ENCODE measurements around the gene EME2.

EME2 gene

DNA sequence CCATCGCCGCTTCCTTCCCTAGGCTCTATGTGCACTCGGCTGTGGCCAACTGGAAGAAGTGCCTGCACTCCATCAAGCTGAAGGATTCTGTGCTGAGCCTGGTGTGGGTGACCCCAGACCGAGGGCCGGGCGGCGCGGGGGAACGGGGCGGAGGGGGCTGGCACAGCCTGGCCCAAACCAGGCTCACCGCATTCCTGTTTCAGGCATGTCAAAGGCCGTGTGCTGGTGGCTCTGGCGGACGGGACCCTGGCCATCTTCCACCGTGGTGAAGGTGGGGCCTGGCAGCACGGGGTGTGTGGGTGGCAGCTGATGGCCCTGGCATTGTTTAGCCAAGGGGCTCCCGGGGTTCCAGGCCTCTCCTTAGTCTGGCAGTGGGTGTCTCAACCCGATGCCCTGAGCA, 5.9 kb upstream of the EME2 start:
- DNase-seq (ENCODE audit: low spot score) = no peak

- DNase-seq (ENCODE audit: low spot score) = no peak
These were observed 5.3 kb upstream of the EME2 start for GRCh38 chr16:1767116-1767994.

- DNase-seq (ENCODE audit: low spot score) = no peak
These were observed 4.4 kb upstream of the EME2 start for GRCh38 chr16:1768061-1768766.

DNA sequence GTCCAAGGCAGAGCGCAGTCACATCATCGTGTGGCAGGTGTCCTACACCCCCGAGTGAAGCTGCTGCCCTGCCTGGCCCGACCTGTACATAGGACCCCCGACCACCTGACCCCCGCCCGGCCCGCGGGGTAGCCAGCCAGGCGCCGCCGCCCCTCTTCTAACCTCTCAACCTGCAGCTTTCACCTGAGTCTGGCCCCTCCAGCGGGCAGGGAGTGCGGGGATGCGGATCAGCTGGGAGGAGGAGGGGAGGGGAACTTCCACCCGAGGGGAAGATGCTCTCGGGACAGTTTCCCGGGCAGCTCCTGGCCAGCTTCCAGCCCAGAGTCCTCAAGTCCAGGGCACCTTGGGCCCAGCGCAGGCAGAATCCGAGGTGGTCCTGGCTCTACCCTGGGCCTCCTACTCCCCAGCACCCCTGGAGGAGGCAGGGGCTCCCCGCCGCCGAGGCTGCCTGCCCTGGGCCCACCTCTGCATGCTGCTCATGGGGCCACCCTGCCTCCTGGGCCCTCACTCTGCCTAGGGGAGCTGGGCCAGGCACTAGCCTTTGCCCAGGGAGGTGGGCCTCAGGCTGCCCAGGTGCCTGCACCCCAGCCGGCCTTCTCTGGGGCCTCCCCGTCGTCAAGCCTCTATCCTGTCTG, 3.7 kb upstream of the EME2 start:
- no peak for DNase-seq (ENCODE audit: low spot score)

DNA sequence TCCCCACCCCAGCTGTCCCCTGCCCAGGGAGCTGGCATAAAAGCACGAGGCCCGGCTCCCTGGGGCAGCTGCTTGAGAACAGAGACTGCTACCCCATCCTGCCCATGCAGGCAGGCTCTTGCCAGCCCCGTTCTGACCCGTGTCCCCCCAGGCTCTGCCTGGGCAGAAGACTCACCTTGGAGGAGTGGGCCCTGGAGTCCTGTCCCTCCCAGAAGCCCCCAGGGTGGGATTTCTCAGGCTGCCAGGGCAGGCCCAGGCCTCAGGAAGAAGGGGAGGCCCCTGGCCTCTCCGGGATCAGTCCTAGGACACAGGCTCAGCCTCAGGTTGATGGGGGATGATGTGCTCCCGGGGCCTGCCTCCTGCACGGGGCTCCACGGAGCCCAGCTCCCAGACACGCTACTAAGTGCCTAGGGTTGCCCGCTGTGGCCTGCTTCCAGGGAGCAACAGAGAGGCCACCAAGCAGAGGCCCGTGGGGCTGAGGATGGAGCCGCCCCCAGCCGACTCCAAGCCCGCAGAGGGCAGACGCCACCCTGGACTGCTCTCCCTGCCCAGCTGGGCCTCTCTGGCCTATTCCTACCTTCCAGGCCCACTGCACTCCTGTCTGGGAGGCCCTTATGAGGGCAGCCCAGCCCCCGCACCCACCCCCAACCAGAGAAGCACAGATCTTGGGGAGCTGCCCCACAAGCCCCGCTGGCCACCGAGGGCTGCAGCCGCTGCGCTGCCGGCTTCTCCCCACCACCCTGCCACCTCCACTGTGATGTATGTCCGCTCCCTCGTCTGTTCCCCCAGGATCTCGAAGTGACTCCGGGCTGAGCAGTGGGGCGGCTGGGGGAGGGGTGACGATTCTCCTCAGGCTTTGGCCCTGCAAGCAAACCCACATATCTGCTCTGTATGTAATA, 3.0 kb upstream of the EME2 start:
- DNase-seq (ENCODE audit: low spot score) = no peak

DNA sequence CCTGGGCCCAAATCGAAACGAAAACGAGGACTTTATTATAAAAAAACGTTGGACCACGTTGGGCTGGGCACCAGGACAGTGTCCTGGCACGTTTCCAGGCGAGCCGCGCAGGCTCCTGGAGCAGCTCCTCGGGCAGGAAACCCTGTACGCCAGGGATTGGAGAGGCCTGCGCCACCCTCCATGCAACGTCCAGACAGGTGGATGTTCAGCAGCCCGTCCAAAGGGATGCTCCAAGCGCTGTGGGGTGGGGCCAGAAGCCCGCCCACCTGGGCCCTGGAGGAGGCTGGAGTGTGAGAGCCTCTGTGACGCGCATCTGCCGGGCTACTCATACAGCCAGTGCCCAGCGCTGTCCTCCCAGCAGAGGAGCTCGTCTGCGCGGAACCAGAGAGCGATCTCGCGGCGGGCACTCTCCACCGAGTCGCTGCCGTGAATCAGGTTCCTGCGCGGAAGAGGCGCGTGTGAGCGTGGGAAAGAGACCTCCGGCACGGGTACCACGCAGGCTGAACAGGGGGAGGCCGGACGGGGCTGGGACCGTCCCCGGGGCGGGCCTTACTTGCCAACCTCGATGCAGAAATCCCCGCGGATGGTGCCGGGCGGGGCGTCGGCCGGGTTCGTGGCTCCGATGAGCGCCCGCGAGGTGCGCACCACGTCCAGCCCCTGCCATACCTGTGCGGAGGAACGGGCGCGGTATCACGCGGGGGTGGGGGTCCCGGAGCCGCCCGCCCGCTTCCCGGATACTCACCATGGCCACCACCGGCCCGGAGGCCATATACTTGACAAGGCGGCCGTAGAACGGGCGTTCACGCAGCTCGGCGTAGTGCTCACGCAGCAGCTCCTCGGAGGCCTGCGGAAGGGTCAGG, 2.1 kb upstream of the EME2 start:
- DNase-seq (ENCODE audit: low spot score) = peak; percentile 43

DNA sequence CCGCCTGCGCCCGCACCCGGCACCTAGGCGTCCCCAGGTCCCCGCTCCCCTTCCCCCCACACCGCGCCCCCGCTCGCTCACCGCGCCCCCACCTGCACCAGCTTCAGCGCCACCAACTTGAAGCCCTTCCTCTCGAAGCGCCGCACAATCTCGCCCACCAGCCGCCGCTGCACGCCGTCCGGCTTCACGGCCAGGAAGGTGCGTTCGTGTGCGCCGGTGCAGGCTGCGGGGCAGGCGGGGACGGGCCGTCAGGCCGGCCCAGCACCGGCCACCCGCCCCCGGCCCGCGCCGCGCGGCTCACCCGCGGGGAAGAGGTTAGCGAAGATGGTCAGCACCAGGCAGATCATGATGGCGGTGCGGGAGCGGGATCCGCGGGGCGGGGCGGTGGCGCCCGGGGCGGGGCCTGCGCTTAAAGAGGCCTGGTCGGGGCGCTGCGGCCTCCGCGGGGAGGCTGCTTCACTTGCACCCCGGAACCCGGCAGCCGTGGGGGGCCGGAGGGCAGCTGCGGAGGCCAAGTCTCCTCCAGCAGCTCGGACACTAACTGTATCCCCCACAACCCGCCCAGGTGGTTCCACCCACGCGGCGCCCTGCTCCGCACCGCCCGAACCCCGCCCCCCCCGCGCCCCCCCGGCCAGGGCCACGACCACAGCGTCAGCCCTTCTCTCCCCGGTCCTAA, 1.3 kb upstream of the EME2 start, which contains the start of gene NME3:
Gene NME3 (minus strand): TSS at position 356 of the 676 bp plus-strand sequence. CDS start 9 bp downstream, at position 347.
- DNase-seq (ENCODE audit: low spot score) = peak; percentile 75

- no peak for DNase-seq (ENCODE audit: low spot score)
These were observed 697 bp upstream of the EME2 start for GRCh38 chr16:1771864-1772361.

DNA sequence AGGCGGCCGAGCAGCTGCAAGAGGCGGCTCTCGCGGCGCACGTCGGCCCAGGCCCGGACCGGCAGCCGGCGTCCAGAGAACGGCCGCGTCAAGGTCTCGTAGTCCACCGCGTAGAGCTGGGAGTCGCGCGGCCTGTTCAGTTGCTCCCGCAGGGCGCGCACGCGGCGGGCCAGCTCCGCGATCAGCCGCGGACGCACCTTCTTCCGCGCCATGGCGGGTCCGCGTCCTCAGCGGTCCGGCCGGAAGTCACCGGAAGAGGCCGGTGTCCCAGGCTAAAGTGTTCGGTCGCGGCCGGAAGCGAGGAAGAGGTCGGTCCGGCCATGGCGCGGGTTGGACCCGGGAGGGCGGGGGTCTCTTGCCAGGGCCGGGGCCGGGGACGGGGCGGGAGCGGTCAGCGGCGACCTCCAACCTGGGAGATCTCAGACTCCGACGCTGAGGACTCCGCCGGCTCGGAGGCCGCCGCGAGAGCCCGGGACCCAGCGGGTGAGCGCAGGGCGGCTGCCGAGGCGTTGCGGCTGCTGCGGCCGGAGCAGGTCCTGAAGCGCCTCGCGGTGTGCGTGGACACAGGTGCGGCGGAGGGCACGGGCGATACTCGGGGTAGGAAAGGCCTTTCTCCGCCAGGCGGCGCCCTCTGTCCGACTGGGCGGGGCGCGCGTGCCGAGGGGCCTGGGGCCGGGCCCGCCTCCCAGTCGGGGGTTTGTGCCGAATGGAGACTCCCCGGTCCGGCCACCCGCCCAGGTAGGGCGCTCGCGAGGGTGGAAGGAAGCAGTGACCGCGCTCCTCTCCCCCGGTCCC, 495 bp downstream of the EME2 start, which contains the start of gene MRPS34:
Gene MRPS34 (minus strand): TSS at position 227 of the 795 bp plus-strand sequence. CDS start 15 bp downstream, at position 212.
- peak; percentile 80 for DNase-seq (ENCODE audit: low spot score)

GRCh38 chr16:1773703-1774447, 1.3 kb downstream of the EME2 start:
- peak; percentile 59 for DNase-seq (ENCODE audit: low spot score)

- DNase-seq (ENCODE audit: low spot score) = no peak
These were observed 1.8 kb downstream of the EME2 start for GRCh38 chr16:1774448-1774780.

DNA sequence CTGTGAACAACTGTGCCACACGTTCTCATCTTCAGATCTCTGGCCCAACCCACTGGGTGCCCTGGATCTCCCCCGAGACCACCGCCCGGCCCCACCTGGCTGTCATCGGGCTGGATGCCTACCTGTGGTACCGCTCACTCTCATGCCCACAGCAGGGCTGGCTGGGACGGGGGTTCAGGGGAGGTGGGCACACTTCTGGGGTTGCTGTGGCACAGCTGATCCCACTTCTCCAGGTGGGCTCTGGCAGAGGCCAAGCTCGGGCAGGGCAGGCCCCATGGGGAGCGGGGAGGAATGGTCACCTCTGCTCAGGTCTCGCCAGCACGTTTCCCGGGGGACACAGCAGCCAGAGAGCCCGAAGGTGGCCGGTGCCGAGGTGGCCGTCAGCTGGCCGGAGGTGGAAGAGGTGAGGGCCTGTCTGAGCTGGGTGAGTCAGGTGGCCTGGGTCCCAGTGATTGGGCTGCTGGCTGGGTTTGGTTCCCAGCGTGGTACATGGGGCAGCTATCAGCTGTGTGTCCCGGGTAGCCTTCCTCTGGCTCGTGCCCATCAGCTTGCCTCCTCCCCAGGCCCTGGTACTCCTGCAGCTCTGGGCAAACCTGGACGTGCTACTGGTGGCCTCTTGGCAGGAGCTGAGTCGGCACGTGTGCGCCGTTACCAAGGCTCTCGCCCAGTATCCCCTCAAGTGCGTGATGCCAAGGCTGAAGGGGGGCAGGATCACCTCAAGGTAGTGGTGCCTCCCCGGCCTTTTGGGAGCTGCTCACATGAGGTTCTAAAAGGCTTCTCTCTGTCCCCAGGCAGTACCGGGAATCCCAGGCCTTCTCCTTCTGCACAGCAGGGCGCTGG, 2.6 kb downstream of the EME2 start:
- DNase-seq (ENCODE audit: low spot score) = no peak

DNA sequence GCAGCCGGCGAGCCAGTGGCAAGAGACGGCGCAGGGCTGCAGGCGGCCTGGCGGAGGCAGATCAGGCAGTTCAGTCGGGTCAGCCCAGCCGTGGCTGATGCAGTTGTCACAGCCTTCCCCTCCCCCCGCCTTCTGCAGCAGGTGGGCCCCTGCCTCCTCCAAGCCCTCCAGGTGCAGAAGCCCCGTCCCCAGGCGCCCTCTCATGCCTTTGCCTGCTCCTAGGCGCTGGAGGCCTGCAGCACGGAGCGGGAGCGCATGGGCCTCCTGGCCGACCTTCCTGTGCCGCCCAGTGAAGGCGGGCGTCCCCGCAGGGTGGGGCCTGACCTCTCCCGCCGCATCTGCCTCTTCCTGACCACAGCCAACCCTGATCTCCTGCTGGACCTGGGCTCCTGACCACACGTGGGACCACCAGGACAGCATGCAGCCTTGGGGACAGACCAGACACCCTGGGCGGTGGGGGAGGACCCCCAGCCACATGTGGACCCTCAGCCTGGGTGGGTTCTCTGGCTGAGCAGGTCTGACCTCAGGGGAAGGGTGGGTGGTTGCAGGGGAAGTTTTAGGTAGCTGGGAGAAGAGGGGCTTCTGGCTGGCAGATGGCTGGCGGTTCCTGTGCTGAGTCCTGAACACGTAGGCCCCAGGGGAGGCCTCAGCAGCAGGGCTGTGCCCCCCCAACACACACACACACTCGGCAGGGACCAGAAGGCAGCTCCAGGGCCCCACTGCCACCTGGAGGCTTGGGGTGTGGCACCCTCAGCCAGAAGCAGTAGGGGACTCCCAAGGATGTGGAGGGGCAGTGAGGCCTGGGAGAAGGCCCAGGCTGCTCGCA, 3.4 kb downstream of the EME2 start:
- DNase-seq (ENCODE audit: low spot score) = no peak

DNA sequence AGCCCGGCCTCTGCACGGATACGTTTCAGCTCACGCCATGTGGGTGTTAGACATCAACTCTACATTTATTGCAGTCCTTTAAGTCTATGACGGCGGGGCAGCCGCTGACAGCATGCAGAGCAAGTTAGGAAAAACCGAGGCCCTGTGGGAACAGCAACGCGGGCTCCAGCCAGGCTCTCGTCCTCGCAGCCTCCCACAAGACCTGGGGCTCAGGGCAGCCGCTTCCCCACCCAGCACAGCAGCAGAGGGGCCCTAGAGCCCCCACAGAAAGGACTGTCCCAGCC, 4.0 kb downstream of the EME2 start:
- DNase-seq (ENCODE audit: low spot score) = no peak

GRCh38 chr16:1776991-1777374, 4.4 kb downstream of the EME2 start:
- DNase-seq (ENCODE audit: low spot score) = no peak

GRCh38 chr16:1777375-1778199, 5.0 kb downstream of the EME2 start:
- no peak for DNase-seq (ENCODE audit: low spot score)

Data from germinal center (tissue), 1 donor.